Myocyte (in vitro differentiated cells): ENCODE measurements around the gene TBCC. TPM values are rescaled to one million over a fixed set of nuclear protein-coding genes. Genes with fewer than 3 reads are reported as not detected.

Source experiments
- DNase-seq: peaks from one replicate; pipeline ENCODE4 v3.0.0-alpha.2; 2012; ENCODE audit warnings: low read depth
- total RNA-seq: library from RNA; depleted of rRNA; stranded (reverse); fragments of >200 nt; gene quantifications from 2 replicates; pipeline ENCODE4 v1.2.3, GENCODE V29; 2014

The TBCC gene
- total RNA-seq, 1 donor from 2014 or later = 45.2 TPM

GRCh38 chr6:42696526-42697267 is 49.2 kb downstream of the TBCC start:
- no peak for DNase-seq

- peak; percentile 50 for DNase-seq
Measured at GRCh38 chr6:42694586-42694985, 51.3 kb downstream of the TBCC start.

Other genes with a start within 250 kb of the TBCC start
- gene UBR2, start 182.1 kb downstream of the TBCC start, total RNA-seq = 23.7 and 26.5 TPM in 2 replicates
- gene PRPH2, start 23.5 kb downstream of the TBCC start, total RNA-seq = 1.4 and 1.8 TPM in 2 replicates
- 4.3 and 4.7 TPM in 2 replicates for gene BICRAL, start 35.9 kb upstream of the TBCC start, total RNA-seq
- 110 and 113 TPM in 2 replicates for gene RPL7L1, start 133.5 kb upstream of the TBCC start, total RNA-seq
- gene PTCRA, start 169.9 kb upstream of the TBCC start, total RNA-seq = not detected in 2 replicates
- 27.5 and 33.2 TPM in 2 replicates for gene CNPY3, start 183.4 kb upstream of the TBCC start, total RNA-seq
- not detected in 2 replicates for gene GNMT, start 214.7 kb upstream of the TBCC start, total RNA-seq
- gene PEX6, start 233.1 kb upstream of the TBCC start, total RNA-seq = 29.3 and 32.8 TPM in 2 replicates
- 50.5 and 52.1 TPM in 2 replicates for gene PPP2R5D, start 238.5 kb upstream of the TBCC start, total RNA-seq